GM12878 (cell line): ENCODE measurements around the gene NUP107. TPM values are rescaled to one million over a fixed set of nuclear protein-coding genes. Genes with fewer than 3 reads are reported as not detected.

Experiments used
- ATAC-seq: fragments of 200-7000 bp; cut with Tn5 transposase; 3 replicates; pipeline ENCODE4 v1.9.1; 2020; ENCODE audit warnings: mild to moderate bottlenecking, moderate library complexity
- BruUV-seq: library from RNA; stranded (reverse); fragments of 400-500 nt; replicated peaks from 2 replicates; lab custom pipeline; 2021; lab: Mats Ljungman, UMichigan
- CTCF ChIA-PET: fragments of 300-600 bp; sonication (Branson Sonifier 250); formaldehyde crosslinking; extraction: SDS; loops from one replicate; lab custom pipeline; 2021; ENCODE audit warnings: inconsistent platforms; lab: Yijun Ruan, JAX
- POLR2A ChIA-PET: fragments of 350-600 bp; formaldehyde crosslinking; extraction: SDS; loops from one replicate; lab custom pipeline; 2021; ENCODE audit warnings: inconsistent platforms; lab: Charles Lee
- RAD21 ChIA-PET: fragments of 300-600 bp; sonication (Branson Sonifier 250); formaldehyde crosslinking; loops from one replicate; lab custom pipeline; 2023; ENCODE audit warnings: antibody characterized with exemption; ENCODE audit not compliant: unreplicated experiment; lab: Charles Lee
- SMC1A ChIA-PET: fragments of 300-600 bp; sonication (Branson Sonifier 250); formaldehyde crosslinking; loops from one replicate; lab custom pipeline; 2023; ENCODE audit not compliant: unreplicated experiment, uncharacterized antibody; lab: Charles Lee
- DNase-seq: peaks from one replicate; pipeline ENCODE4 v3.0.0-alpha.2; 2011; ENCODE audit warnings: low read depth, low spot score
- FAIRE-seq: peaks from 3 replicates; lab custom pipeline; 2011; peaks lifted over from hg19 to GRCh38; lab: Jason Lieb, UNC
- H2AFZ ChIP-seq: 2 replicates; pipeline ENCODE4 v1.6.0; 2011; ENCODE audit warnings: low read depth, low read length, control low read depth; ENCODE audit not compliant: control insufficient read depth
- H3K27ac ChIP-seq: 2 replicates; pipeline ENCODE4 v1.5.1; 2011; ENCODE audit warnings: control low read depth; ENCODE audit not compliant: control insufficient read depth, insufficient read depth
- H3K27me3 ChIP-seq, 2 experiments: replicated peaks in 1 of 2; 2 replicates each; pipeline versions ENCODE4 v1.6.0 to v1.6.1; 2011; ENCODE audit warnings: low read length in 1 of 2; ENCODE audit not compliant: control insufficient read depth in 2 of 2, insufficient read depth in 2 of 2
- H3K36me3 ChIP-seq, 2 experiments: 2 replicates each; pipeline ENCODE4 v1.5.1; 2011; ENCODE audit warnings: low read length in 1 of 2; ENCODE audit not compliant: control insufficient read depth in 2 of 2, insufficient read depth in 2 of 2
- H3K4me1 ChIP-seq: 2 replicates; pipeline ENCODE4 v1.6.1; 2011; ENCODE audit warnings: mild to moderate bottlenecking, low read length, moderate library complexity, mixed read lengths; ENCODE audit not compliant: control insufficient read depth, insufficient read depth
- H3K4me2 ChIP-seq: 2 replicates; pipeline ENCODE4 v1.6.0; 2011; ENCODE audit warnings: control low read depth; ENCODE audit not compliant: control insufficient read depth, insufficient read depth
- H3K4me3 ChIP-seq: fragments of 200-600 bp; sonication (generic); 2 replicates; pipeline ENCODE4 v1.5.1; 2016
- H3K79me2 ChIP-seq: 2 replicates; pipeline ENCODE4 v1.6.0; 2011; ENCODE audit warnings: low read length; ENCODE audit not compliant: control insufficient read depth, insufficient read depth
- H3K9ac ChIP-seq: 2 replicates; pipeline ENCODE4 v1.8.0; 2011; ENCODE audit warnings: low read length, control low read depth, mixed read lengths; ENCODE audit not compliant: control insufficient read depth, insufficient read depth
- H3K9me3 ChIP-seq: replicated peaks from 3 replicates; pipeline ENCODE4 v1.5.1; 2011; ENCODE audit warnings: mild to moderate bottlenecking, low read length; ENCODE audit not compliant: control insufficient read depth, insufficient read depth
- H4K20me1 ChIP-seq: 2 replicates; pipeline ENCODE4 v1.6.0; 2011; ENCODE audit not compliant: control insufficient read depth, insufficient read depth
- BMI1 ChIP-seq: fragments of 450-650 bp; IDR thresholded peaks from 2 replicates; pipeline ENCODE4 v1.6.1; 2016; ENCODE audit warnings: mild to moderate bottlenecking, moderate library complexity, borderline replicate concordance
- HDAC2 ChIP-seq: fragments of 200-600 bp; sonication (generic); IDR thresholded peaks from 2 replicates; pipeline ENCODE4 v1.6.1; 2017
- IRF3 ChIP-seq: fragments of 450-650 bp; IDR thresholded peaks from 2 replicates; pipeline ENCODE4 v1.6.1; 2014; ENCODE audit warnings: mild to moderate bottlenecking
- MYB ChIP-seq: fragments of 150-350 bp; IDR thresholded peaks from 2 replicates; pipeline ENCODE4 v1.6.1; 2014; ENCODE audit warnings: mild to moderate bottlenecking, low read depth, low read length, borderline replicate concordance
- NR2C1 ChIP-seq: fragments of 450-650 bp; IDR thresholded peaks from 2 replicates; pipeline ENCODE4 v1.6.1; 2017; ENCODE audit warnings: antibody characterized with exemption, mild to moderate bottlenecking, moderate library complexity
- REST ChIP-seq: IDR thresholded peaks from 2 replicates; pipeline ENCODE4 v1.6.1; 2012; ENCODE audit warnings: mild to moderate bottlenecking, low read depth, low read length
- SUZ12 ChIP-seq: fragments of 200-600 bp; sonication (generic); IDR thresholded peaks from one replicate; pipeline ENCODE4 v1.6.1; 2018; ENCODE audit warnings: antibody characterized with exemption, mild to moderate bottlenecking; ENCODE audit not compliant: unreplicated experiment
- WGBS: methylation state at CpG from one replicate; pipeline ENCODE4 v1.1.6; 2016; ENCODE audit warnings: low lambda C conversion rate; ENCODE audit not compliant: insufficient replicate concordance, insufficient coverage; ENCODE audit errors: missing lambda C conversion rate; 5-methylcytosine and 5-hydroxymethylcytosine counted together
- in situ Hi-C: fragments of 300-500 bp; cut with MboI; formaldehyde crosslinking; loops from 9 replicates; pipeline ENCODE4 v1.14.3; 2018; ENCODE audit warnings: mixed read lengths
- intact Hi-C: fragments of 100-400 bp; cut with micrococcal nuclease; formaldehyde crosslinking; loops from one replicate; pipeline ENCODE4 v1.14.2; 2022; ENCODE audit not compliant: unreplicated experiment
- polyA plus RNA-seq, 11 experiments: library from polyadenylated mRNA; depleted of rRNA in 4 of 11; unstranded in 6 of 11; stranded (reverse) in 5 of 11; fragments of >200 nt; fragmentation: Nextera tagmentation in 4 of 11; fragmentation: Illumina TruSeq in 1 of 11; extraction: Ambion mirVana in 4 of 11; extraction: Trizol in 1 of 11; gene quantifications; 1 replicate in 1 of 11; 2 replicates in 10 of 11; pipeline versions ENCODE4 v1.2.1 to v1.2.3, GENCODE V29; 2011 to 2016; ENCODE audit warnings: inconsistent platforms in 2 of 11, missing spikeins in 2 of 11, low read depth in 1 of 11
- total RNA-seq, 4 experiments: library from RNA; depleted of rRNA in 3 of 4; stranded (reverse); fragments of >200 nt in 3 of 4; fragmentation: Illumina TruSeq in 1 of 4; extraction: Trizol in 1 of 4; gene quantifications; 2 replicates each; pipeline versions ENCODE4 v1.2.1 to v1.2.3, GENCODE V29; 2013 to 2021

Gene NUP107
- total and polyA plus RNA-seq, 10 of the 15 experiments (the other 5 are each of a cell fraction or from before 2014, with no cell fraction given): 73.4 to 132 (median 92.4) TPM

GRCh38 chr12:68766646-68767045 lies 79.9 kb downstream of the NUP107 start:
- in situ Hi-C loops: no loop called here
- CTCF ChIA-PET: interaction anchor here (0.7 to 1.4 kb wide), 2 partner anchors 15 to 98 kb away, joined by 3 read pairs; no protein-coding TSS in a partner anchor
- no peak for DNase-seq
- intact Hi-C loops: no loop called here
- no peak for TF ChIP-seq IRF3
- TF ChIP-seq MYB: no peak
- no peak for TF ChIP-seq NR2C1
- no peak for TF ChIP-seq SUZ12
- no peak for TF ChIP-seq REST
- no peak for TF ChIP-seq HDAC2
- TF ChIP-seq BMI1: no peak
- H2AFZ ChIP-seq: no peak overlapping the region
- H3K27me3 ChIP-seq: no peaks in the 10 kb centered on the region
- H4K20me1 ChIP-seq: no peaks in the 10 kb centered on the region
- H3K4me2 ChIP-seq: no peak overlapping the region
- H3K27ac ChIP-seq: no peak overlapping the region
- RAD21 ChIA-PET: no interaction called here
- no peak for ATAC-seq
- no peak overlapping the region for H3K9ac ChIP-seq
- 97% methylated on average over 2 of the region's 2 CpGs for WGBS
- no peak for FAIRE-seq
- SMC1A ChIA-PET: no interaction called here
- H3K4me3 ChIP-seq: no peak overlapping the region
- no TSS peak for BruUV-seq
- peaks cover 0 to 3% of the 10 kb centered on the region in 2 experiments; a peak in 1 of 4 replicates for H3K36me3 ChIP-seq
- no peaks in the 10 kb centered on the region for H3K4me1 ChIP-seq
- no peaks in the 10 kb centered on the region for H3K9me3 ChIP-seq
- POLR2A ChIA-PET: interaction anchor here (0.6 kb wide), 1 partner anchor 583 kb away, joined by 3 read pairs; no protein-coding TSS in a partner anchor
- no peaks in the 10 kb centered on the region for H3K79me2 ChIP-seq
